Measurements from ENCODE around the gene CRELD2.

Gene CRELD2

DNA sequence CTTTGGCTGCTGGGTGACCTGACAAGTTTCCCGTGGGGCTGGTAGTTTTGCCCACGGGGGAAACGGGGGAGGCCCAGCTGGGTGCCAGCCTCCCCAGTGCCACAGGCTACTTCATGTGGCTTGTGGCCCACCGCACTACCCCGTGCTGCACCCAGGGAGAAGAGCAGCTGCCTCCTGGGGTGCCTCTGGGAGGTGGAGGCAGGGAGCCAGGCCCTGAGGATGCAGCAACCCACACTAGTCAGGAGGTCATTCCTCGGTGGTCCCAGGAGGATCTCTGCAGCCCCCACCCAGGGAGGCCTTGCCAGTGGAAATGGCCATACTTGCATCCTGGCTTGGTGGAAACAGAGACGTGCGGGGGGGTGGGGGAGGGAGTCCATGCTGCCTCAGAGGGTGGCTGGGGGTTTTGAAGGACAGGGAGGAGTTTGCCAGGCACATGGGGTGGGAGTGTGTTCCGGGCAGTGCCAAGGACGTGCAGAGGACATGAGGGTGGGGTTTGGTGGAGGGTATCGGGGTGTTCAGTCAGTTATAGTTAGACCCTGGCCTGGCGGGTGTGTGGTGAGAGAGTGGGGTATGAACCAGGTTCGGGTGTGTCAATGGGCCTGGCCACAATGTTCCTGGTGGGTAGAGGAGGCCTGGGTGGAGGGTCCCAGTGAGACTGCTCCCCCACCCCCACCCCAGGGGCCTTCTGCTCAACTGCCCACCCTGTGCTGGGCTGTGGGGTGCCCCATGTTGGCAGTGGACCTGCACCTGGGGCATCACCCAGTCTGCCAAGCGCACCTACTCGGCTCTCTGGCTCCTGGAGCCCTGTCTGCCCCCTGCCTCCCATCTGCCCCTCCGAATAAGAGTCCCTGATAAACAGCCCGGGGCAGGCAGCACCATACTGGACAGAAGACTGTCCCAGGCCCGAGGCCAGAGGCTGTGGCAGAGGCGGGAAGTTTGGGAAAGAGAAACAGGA is 46.0 kb downstream of the CRELD2 start:
- ChIA-PET POLR2A (no interaction called here), CTCF (no interaction called here)
- H3K27ac ChIP-seq (ENCODE audit: extremely low read depth, low read depth, low read length), result peak overlapping the region; percentile 89

GRCh38 chr22:49965091-49966040 is 46.9 kb downstream of the CRELD2 start:
- H3K4me1 ChIP-seq (ENCODE audit: control insufficient read depth, insufficient read depth, low read length), result peaks cover 8% of the 10 kb centered on the region
- H3K36me3 ChIP-seq (ENCODE audit: control insufficient read depth in 2 of 2, insufficient read depth in 1 of 2, low read length in 2 of 2), result peaks cover 10 to 41% of the 10 kb centered on the region in 2 experiments
- POLR2A ChIA-PET, result interaction anchor here (0.9 to 1.8 kb wide), 4 partner anchors 13 to 65 kb away, joined by 3 to 6 read pairs (median 4); no protein-coding TSS in a partner anchor
- 0 out of 2 replicates have a peak overlapping the region, but pooled peaks have one; percentile 37 for H3K27ac ChIP-seq (ENCODE audit: extremely low read depth, low read depth, low read length)
- CTCF ChIA-PET, result interaction anchor here (0.6 kb wide), 1 partner anchor 560 kb away, joined by 4 read pairs; no protein-coding TSS in a partner anchor
- H3K4me3 ChIP-seq (ENCODE audit: low read depth, low read length), result no peak overlapping the region
- no peaks in the 10 kb centered on the region for H3K9me3 ChIP-seq (ENCODE audit: control insufficient read depth, insufficient read depth, low read depth, low read length)
- TF ChIP-seq PATZ1 (tag by site-specific recombination; IDR thresholded peaks at IDR 0.05) (peak; percentile 17; the same call in 1 of the 2 replicates), ZIC2 (tag by site-specific recombination; IDR thresholded peaks at IDR 0.05) (peak; percentile 60), SP3 (tag by site-specific recombination; IDR thresholded peaks at IDR 0.05) (no peak), ZNF394 (tag by site-specific recombination; IDR thresholded peaks at IDR 0.05; ENCODE audit: borderline replicate concordance) (peak; percentile 73; the same call in 1 of the 2 replicates), ZBTB8A (tag by site-specific recombination; IDR thresholded peaks at IDR 0.05) (peak; percentile 24; the same call in 1 of the 2 replicates), ZBTB6 (tag by site-specific recombination; IDR thresholded peaks at IDR 0.05) (no peak), ZBTB20 (tag by site-specific recombination; IDR thresholded peaks at IDR 0.05) (0 out of 2 replicates have a peak, but pooled peaks have one; percentile 41), ZNF558 (tag by site-specific recombination; IDR thresholded peaks at IDR 0.05) (no peak), KLF8 (tag by site-specific recombination; IDR thresholded peaks at IDR 0.05) (no peak)

More for the DNA sequence above, 46.0 kb downstream of the CRELD2 start:
- Histone ChIP-seq H3K9me3 (ENCODE audit: control insufficient read depth, insufficient read depth, low read depth, low read length) (no peaks in the 10 kb centered on the region), H3K4me1 (ENCODE audit: control insufficient read depth, insufficient read depth, low read length) (peaks cover 12% of the 10 kb centered on the region), H3K36me3 (ENCODE audit: control insufficient read depth in 2 of 2, insufficient read depth in 1 of 2, low read length in 2 of 2) (peaks cover 10 to 41% of the 10 kb centered on the region in 2 experiments), H3K4me3 (ENCODE audit: low read depth, low read length) (no peak overlapping the region)
- peak; percentile 37 for TF ChIP-seq KLF1 (tag by site-specific recombination; IDR thresholded peaks at IDR 0.05)
- TF ChIP-seq PATZ1 (tag by site-specific recombination; IDR thresholded peaks at IDR 0.05), result 0 out of 2 replicates have a peak, but pooled peaks have one; percentile 6
- TF ChIP-seq PRDM1 (tag by site-specific recombination; IDR thresholded peaks at IDR 0.05), result no peak
- TF ChIP-seq ZNF311 (tag by site-specific recombination; IDR thresholded peaks at IDR 0.05; ENCODE audit: borderline replicate concordance), result no peak
- TF ChIP-seq KLF8 (tag by site-specific recombination; IDR thresholded peaks at IDR 0.05), result peak; percentile 48
- TF ChIP-seq ZNF792 (tag by site-specific recombination; IDR thresholded peaks at IDR 0.05), result no peak
- TF ChIP-seq HOXA7 (CRISPR knock-in tag; IDR thresholded peaks at IDR 0.05; ENCODE audit: borderline replicate concordance), result no peak
- TF ChIP-seq ZNF776 (tag by site-specific recombination; IDR thresholded peaks at IDR 0.05; ENCODE audit: borderline replicate concordance), result no peak
- TF ChIP-seq, protein P1, sequence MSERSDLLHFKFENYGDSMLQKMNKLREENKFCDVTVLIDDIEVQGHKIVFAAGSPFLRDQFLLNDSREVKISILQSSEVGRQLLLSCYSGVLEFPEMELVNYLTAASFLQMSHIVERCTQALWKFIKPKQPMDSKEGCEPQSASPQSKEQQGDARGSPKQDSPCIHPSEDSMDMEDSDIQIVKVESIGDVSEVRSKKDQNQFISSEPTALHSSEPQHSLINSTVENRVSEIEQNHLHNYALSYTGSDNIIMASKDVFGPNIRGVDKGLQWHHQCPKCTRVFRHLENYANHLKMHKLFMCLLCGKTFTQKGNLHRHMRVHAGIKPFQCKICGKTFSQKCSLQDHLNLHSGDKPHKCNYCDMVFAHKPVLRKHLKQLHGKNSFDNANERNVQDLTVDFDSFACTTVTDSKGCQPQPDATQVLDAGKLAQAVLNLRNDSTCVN (tag by site-specific recombination; optimal IDR thresholded peaks at IDR 0.05), result no peak
- TF ChIP-seq GLIS1 (tag by site-specific recombination; IDR thresholded peaks at IDR 0.05), result peak; percentile 98
- peak; percentile 94 for TF ChIP-seq ZIC2 (tag by site-specific recombination; IDR thresholded peaks at IDR 0.05)
- TF ChIP-seq SCRT2 (tag by site-specific recombination; IDR thresholded peaks at IDR 0.05), result no peak
- no peak for TF ChIP-seq ZNF19 (tag by site-specific recombination; IDR thresholded peaks at IDR 0.05; ENCODE audit: low read depth)
- no peak for TF ChIP-seq GFI1B (tag by site-specific recombination; IDR thresholded peaks at IDR 0.05)
- TF ChIP-seq ZBTB21 (tag by site-specific recombination; IDR thresholded peaks at IDR 0.05), result no peak
- 0 out of 2 replicates have a peak, but pooled peaks have one; percentile 18 for TF ChIP-seq IKZF3 (tag by site-specific recombination; IDR thresholded peaks at IDR 0.05)
- TF ChIP-seq ZXDB (tag by site-specific recombination; IDR thresholded peaks at IDR 0.05), result no peak
- TF ChIP-seq ZNF701 (tag by site-specific recombination; IDR thresholded peaks at IDR 0.05), result no peak
- peak; percentile 81 for TF ChIP-seq GLIS2 (tag by site-specific recombination; IDR thresholded peaks at IDR 0.05)
- TF ChIP-seq ZNF426 (tag by site-specific recombination; IDR thresholded peaks at IDR 0.05), result no peak
- TF ChIP-seq ZNF274 (IDR thresholded peaks at IDR 0.05; ENCODE audit: low read length), result no peak
- no peak for TF ChIP-seq ZNF274 (tag by site-specific recombination; IDR thresholded peaks at IDR 0.05; ENCODE audit: borderline replicate concordance)
- TF ChIP-seq, protein P2, sequence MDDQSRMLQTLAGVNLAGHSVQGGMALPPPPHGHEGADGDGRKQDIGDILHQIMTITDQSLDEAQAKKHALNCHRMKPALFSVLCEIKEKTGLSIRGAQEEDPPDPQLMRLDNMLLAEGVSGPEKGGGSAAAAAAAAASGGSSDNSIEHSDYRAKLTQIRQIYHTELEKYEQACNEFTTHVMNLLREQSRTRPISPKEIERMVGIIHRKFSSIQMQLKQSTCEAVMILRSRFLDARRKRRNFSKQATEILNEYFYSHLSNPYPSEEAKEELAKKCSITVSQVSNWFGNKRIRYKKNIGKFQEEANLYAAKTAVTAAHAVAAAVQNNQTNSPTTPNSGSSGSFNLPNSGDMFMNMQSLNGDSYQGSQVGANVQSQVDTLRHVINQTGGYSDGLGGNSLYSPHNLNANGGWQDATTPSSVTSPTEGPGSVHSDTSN (CRISPR knock-in tag; IDR thresholded peaks at IDR 0.05), result no peak
- no peak for TF ChIP-seq ZNF514 (tag by site-specific recombination; IDR thresholded peaks at IDR 0.05)
- 0 out of 2 replicates have a peak, but pooled peaks have one; percentile 24 for TF ChIP-seq ZNF2 (tag by site-specific recombination; IDR thresholded peaks at IDR 0.05)
- no peak for TF ChIP-seq SP2 (tag by site-specific recombination; IDR thresholded peaks at IDR 0.05)
- TF ChIP-seq ZNF837 (tag by site-specific recombination; IDR thresholded peaks at IDR 0.05), result no peak
- TF ChIP-seq ZFP3 (tag by site-specific recombination; IDR thresholded peaks at IDR 0.05; ENCODE audit: low read depth), result peak; percentile 84

Measured in HEK293 (cell line).